ENCODE data around the gene ZNF831.

Gene ZNF831

GRCh38 chr20:59125836-59126235, 37.8 kb upstream of the ZNF831 start:
- H3K4me3 ChIP-seq (ENCODE audit: low read length) = no peak overlapping the region
- no peaks in the 10 kb centered on the region for H3K36me3 ChIP-seq (ENCODE audit: control insufficient read depth, insufficient read depth, low read length)
- H3K9ac ChIP-seq (ENCODE audit: low read length) = no peak overlapping the region
- no peak overlapping the region for H3K27ac ChIP-seq (ENCODE audit: low read depth, low read length)
- no peaks in the 10 kb centered on the region for H3K4me1 ChIP-seq (ENCODE audit: control insufficient read depth, insufficient read depth, low read length)
- H3K27me3 ChIP-seq (ENCODE audit: control insufficient read depth, insufficient read depth, low read length) = no peaks in the 10 kb centered on the region

- no peak overlapping the region for H3K9ac ChIP-seq (ENCODE audit: low read length)
- no peaks in the 10 kb centered on the region for H3K4me1 ChIP-seq (ENCODE audit: control insufficient read depth, insufficient read depth, low read length)
- no peaks in the 10 kb centered on the region for H3K27me3 ChIP-seq (ENCODE audit: control insufficient read depth, insufficient read depth, low read length)
- H3K4me3 ChIP-seq (ENCODE audit: low read length) = no peak overlapping the region
- no peak overlapping the region for H3K27ac ChIP-seq (ENCODE audit: low read depth, low read length)
- no peaks in the 10 kb centered on the region for H3K36me3 ChIP-seq (ENCODE audit: control insufficient read depth, insufficient read depth, low read length)
Measured at GRCh38 chr20:59127839-59128238, 35.8 kb upstream of the ZNF831 start.

- Histone ChIP-seq H3K9ac (ENCODE audit: low read length) (no peak overlapping the region), H3K27me3 (ENCODE audit: control insufficient read depth, insufficient read depth, low read length) (no peaks in the 10 kb centered on the region), H3K4me3 (ENCODE audit: low read length) (no peak overlapping the region), H3K4me1 (ENCODE audit: control insufficient read depth, insufficient read depth, low read length) (no peaks in the 10 kb centered on the region), H3K36me3 (ENCODE audit: control insufficient read depth, insufficient read depth, low read length) (no peaks in the 10 kb centered on the region), H3K27ac (ENCODE audit: low read depth, low read length) (no peak overlapping the region)
Measured at GRCh38 chr20:59131551-59132285, 31.9 kb upstream of the ZNF831 start.

GRCh38 chr20:59134182-59134581, 29.4 kb upstream of the ZNF831 start:
- no peak overlapping the region for H3K4me3 ChIP-seq (ENCODE audit: low read length)
- no peak overlapping the region for H3K27ac ChIP-seq (ENCODE audit: low read depth, low read length)
- no peak overlapping the region for H3K9ac ChIP-seq (ENCODE audit: low read length)
- no peaks in the 10 kb centered on the region for H3K27me3 ChIP-seq (ENCODE audit: control insufficient read depth, insufficient read depth, low read length)
- H3K4me1 ChIP-seq (ENCODE audit: control insufficient read depth, insufficient read depth, low read length) = no peaks in the 10 kb centered on the region
- no peaks in the 10 kb centered on the region for H3K36me3 ChIP-seq (ENCODE audit: control insufficient read depth, insufficient read depth, low read length)

GRCh38 chr20:59135093-59135492, 28.5 kb upstream of the ZNF831 start:
- no peak overlapping the region for H3K27ac ChIP-seq (ENCODE audit: low read depth, low read length)

GRCh38 chr20:59136027-59136426, 27.6 kb upstream of the ZNF831 start:
- Histone ChIP-seq H3K9ac (ENCODE audit: low read length) (no peak overlapping the region), H3K27ac (ENCODE audit: low read depth, low read length) (no peak overlapping the region), H3K36me3 (ENCODE audit: control insufficient read depth, insufficient read depth, low read length) (no peaks in the 10 kb centered on the region), H3K4me1 (ENCODE audit: control insufficient read depth, insufficient read depth, low read length) (no peaks in the 10 kb centered on the region), H3K27me3 (ENCODE audit: control insufficient read depth, insufficient read depth, low read length) (no peaks in the 10 kb centered on the region), H3K4me3 (ENCODE audit: low read length) (no peak overlapping the region)

More at GRCh38 chr20:59135093-59135492, 28.5 kb upstream of the ZNF831 start:
- Histone ChIP-seq H3K27me3 (ENCODE audit: control insufficient read depth, insufficient read depth, low read length) (no peaks in the 10 kb centered on the region), H3K9ac (ENCODE audit: low read length) (no peak overlapping the region), H3K4me3 (ENCODE audit: low read length) (no peak overlapping the region), H3K4me1 (ENCODE audit: control insufficient read depth, insufficient read depth, low read length) (no peaks in the 10 kb centered on the region), H3K36me3 (ENCODE audit: control insufficient read depth, insufficient read depth, low read length) (no peaks in the 10 kb centered on the region)

- Histone ChIP-seq H3K27ac (ENCODE audit: low read depth, low read length) (no peak overlapping the region), H3K9ac (ENCODE audit: low read length) (no peak overlapping the region), H3K36me3 (ENCODE audit: control insufficient read depth, insufficient read depth, low read length) (no peaks in the 10 kb centered on the region), H3K4me3 (ENCODE audit: low read length) (no peak overlapping the region), H3K4me1 (ENCODE audit: control insufficient read depth, insufficient read depth, low read length) (no peaks in the 10 kb centered on the region), H3K27me3 (ENCODE audit: control insufficient read depth, insufficient read depth, low read length) (no peaks in the 10 kb centered on the region)
Measured at GRCh38 chr20:59137532-59137931, 26.1 kb upstream of the ZNF831 start.

GRCh38 chr20:59138114-59138748, 25.4 kb upstream of the ZNF831 start:
- no peaks in the 10 kb centered on the region for H3K27me3 ChIP-seq (ENCODE audit: control insufficient read depth, insufficient read depth, low read length)
- H3K9ac ChIP-seq (ENCODE audit: low read length) = no peak overlapping the region
- no peak overlapping the region for H3K27ac ChIP-seq (ENCODE audit: low read depth, low read length)
- H3K4me3 ChIP-seq (ENCODE audit: low read length) = no peak overlapping the region
- H3K36me3 ChIP-seq (ENCODE audit: control insufficient read depth, insufficient read depth, low read length) = no peaks in the 10 kb centered on the region
- no peaks in the 10 kb centered on the region for H3K4me1 ChIP-seq (ENCODE audit: control insufficient read depth, insufficient read depth, low read length)

- H3K27me3 ChIP-seq (ENCODE audit: control insufficient read depth, insufficient read depth, low read length) = no peaks in the 10 kb centered on the region
- H3K4me3 ChIP-seq (ENCODE audit: low read length) = no peak overlapping the region
- no peaks in the 10 kb centered on the region for H3K36me3 ChIP-seq (ENCODE audit: control insufficient read depth, insufficient read depth, low read length)
- H3K9ac ChIP-seq (ENCODE audit: low read length) = no peak overlapping the region
- H3K27ac ChIP-seq (ENCODE audit: low read depth, low read length) = no peak overlapping the region
- H3K4me1 ChIP-seq (ENCODE audit: control insufficient read depth, insufficient read depth, low read length) = no peaks in the 10 kb centered on the region
Measured at GRCh38 chr20:59139998-59140397, 23.6 kb upstream of the ZNF831 start.

- no peaks in the 10 kb centered on the region for H3K27me3 ChIP-seq (ENCODE audit: control insufficient read depth, insufficient read depth, low read length)
- H3K4me1 ChIP-seq (ENCODE audit: control insufficient read depth, insufficient read depth, low read length) = no peaks in the 10 kb centered on the region
- H3K27ac ChIP-seq (ENCODE audit: low read depth, low read length) = no peak overlapping the region
- H3K36me3 ChIP-seq (ENCODE audit: control insufficient read depth, insufficient read depth, low read length) = no peaks in the 10 kb centered on the region
- H3K4me3 ChIP-seq (ENCODE audit: low read length) = no peak overlapping the region
- H3K9ac ChIP-seq (ENCODE audit: low read length) = no peak overlapping the region
Measured at GRCh38 chr20:59141818-59142581, 21.6 kb upstream of the ZNF831 start.

GRCh38 chr20:59143326-59143725, 20.3 kb upstream of the ZNF831 start:
- Histone ChIP-seq H3K4me3 (ENCODE audit: low read length) (no peak overlapping the region), H3K27ac (ENCODE audit: low read depth, low read length) (no peak overlapping the region), H3K4me1 (ENCODE audit: control insufficient read depth, insufficient read depth, low read length) (no peaks in the 10 kb centered on the region), H3K9ac (ENCODE audit: low read length) (no peak overlapping the region), H3K36me3 (ENCODE audit: control insufficient read depth, insufficient read depth, low read length) (no peaks in the 10 kb centered on the region), H3K27me3 (ENCODE audit: control insufficient read depth, insufficient read depth, low read length) (no peaks in the 10 kb centered on the region)

- no peaks in the 10 kb centered on the region for H3K4me1 ChIP-seq (ENCODE audit: control insufficient read depth, insufficient read depth, low read length)
- H3K9ac ChIP-seq (ENCODE audit: low read length) = no peak overlapping the region
- H3K27ac ChIP-seq (ENCODE audit: low read depth, low read length) = no peak overlapping the region
- no peak overlapping the region for H3K4me3 ChIP-seq (ENCODE audit: low read length)
- H3K36me3 ChIP-seq (ENCODE audit: control insufficient read depth, insufficient read depth, low read length) = no peaks in the 10 kb centered on the region
- no peaks in the 10 kb centered on the region for H3K27me3 ChIP-seq (ENCODE audit: control insufficient read depth, insufficient read depth, low read length)
Measured at GRCh38 chr20:59144179-59144830, 19.3 kb upstream of the ZNF831 start.

Data from rectal smooth muscle tissue (tissue), 1 donor.